Astrocyte of the cerebellum (primary cell): Measurements from ENCODE around the gene GSTM1.

Source experiments
- DNase-seq: peaks from one replicate; pipeline ENCODE4 v3.0.0-alpha.2; 2011; ENCODE audit warnings: low read depth
- H3K4me3 ChIP-seq: 2 replicates; pipeline ENCODE4 v1.5.1; 2011; ENCODE audit warnings: mild to moderate bottlenecking, low read depth, low read length, moderate library complexity
- in situ Hi-C: cut with HindIII; loops from 2 replicates; pipeline ENCODE4 v1.10.0; 2017; ENCODE audit warnings: low sequenced_read_pairs
- TF ChIP-seq, protein P1 (sequence below): IDR thresholded peaks from 2 replicates; pipeline ENCODE4 v1.5.1; 2012; ENCODE audit warnings: low read length, low read depth, moderate library complexity, mild to moderate bottlenecking; ENCODE audit errors: missing control alignments

GSTM1 gene

DNA sequence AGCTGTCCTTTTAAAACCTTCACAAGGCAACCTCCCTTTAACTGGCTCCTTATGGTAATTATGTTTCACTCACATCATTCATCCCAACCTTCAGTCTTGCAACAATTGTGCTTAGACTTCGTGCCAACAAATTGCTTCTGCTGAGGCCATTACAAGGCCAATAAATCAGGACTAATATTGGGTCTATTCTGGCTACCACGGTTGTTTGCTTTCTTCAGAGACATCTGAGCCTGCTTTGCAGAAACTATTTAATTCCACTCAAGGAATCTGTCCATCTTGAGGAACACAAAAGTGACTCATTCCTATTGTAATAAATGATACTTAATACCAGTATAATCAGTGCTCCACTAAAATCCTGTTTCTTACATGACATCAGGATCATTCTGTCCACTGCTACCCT, 34.3 kb upstream of the GSTM1 start:
- DNase-seq, result no peak
- TF ChIP-seq, protein P1, sequence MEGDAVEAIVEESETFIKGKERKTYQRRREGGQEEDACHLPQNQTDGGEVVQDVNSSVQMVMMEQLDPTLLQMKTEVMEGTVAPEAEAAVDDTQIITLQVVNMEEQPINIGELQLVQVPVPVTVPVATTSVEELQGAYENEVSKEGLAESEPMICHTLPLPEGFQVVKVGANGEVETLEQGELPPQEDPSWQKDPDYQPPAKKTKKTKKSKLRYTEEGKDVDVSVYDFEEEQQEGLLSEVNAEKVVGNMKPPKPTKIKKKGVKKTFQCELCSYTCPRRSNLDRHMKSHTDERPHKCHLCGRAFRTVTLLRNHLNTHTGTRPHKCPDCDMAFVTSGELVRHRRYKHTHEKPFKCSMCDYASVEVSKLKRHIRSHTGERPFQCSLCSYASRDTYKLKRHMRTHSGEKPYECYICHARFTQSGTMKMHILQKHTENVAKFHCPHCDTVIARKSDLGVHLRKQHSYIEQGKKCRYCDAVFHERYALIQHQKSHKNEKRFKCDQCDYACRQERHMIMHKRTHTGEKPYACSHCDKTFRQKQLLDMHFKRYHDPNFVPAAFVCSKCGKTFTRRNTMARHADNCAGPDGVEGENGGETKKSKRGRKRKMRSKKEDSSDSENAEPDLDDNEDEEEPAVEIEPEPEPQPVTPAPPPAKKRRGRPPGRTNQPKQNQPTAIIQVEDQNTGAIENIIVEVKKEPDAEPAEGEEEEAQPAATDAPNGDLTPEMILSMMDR, result no peak
- H3K4me3 ChIP-seq, result no peak overlapping the region
- in situ Hi-C loops, result loop anchor here (5.0 kb wide), 1 partner anchor 54 kb away; no protein-coding TSS in a partner anchor

DNA sequence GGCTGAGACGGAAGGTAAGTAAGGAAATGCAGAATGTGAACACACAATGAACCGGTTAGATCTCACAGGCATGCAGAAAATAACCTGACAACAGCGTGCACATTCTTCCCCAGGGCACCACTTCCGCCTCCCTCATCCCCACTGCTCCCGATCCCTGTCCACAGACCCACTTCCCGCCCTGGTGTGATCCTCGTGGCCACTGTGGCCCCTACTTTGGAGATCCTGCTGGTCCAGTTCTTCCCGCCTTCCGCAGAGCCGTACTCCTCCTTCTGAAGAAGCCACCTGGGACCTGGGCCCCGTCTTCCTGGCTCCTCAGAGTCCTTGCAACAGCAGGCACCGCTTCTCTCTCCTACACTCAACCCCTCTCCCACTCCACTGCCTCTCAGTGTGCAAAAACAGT, 33.1 kb upstream of the GSTM1 start:
- TF ChIP-seq, protein P1, result no peak
- in situ Hi-C loops, result loop anchor here (5.0 kb wide), 1 partner anchor 53 kb away; no protein-coding TSS in a partner anchor
- H3K4me3 ChIP-seq, result no peak overlapping the region
- DNase-seq, result no peak

DNA sequence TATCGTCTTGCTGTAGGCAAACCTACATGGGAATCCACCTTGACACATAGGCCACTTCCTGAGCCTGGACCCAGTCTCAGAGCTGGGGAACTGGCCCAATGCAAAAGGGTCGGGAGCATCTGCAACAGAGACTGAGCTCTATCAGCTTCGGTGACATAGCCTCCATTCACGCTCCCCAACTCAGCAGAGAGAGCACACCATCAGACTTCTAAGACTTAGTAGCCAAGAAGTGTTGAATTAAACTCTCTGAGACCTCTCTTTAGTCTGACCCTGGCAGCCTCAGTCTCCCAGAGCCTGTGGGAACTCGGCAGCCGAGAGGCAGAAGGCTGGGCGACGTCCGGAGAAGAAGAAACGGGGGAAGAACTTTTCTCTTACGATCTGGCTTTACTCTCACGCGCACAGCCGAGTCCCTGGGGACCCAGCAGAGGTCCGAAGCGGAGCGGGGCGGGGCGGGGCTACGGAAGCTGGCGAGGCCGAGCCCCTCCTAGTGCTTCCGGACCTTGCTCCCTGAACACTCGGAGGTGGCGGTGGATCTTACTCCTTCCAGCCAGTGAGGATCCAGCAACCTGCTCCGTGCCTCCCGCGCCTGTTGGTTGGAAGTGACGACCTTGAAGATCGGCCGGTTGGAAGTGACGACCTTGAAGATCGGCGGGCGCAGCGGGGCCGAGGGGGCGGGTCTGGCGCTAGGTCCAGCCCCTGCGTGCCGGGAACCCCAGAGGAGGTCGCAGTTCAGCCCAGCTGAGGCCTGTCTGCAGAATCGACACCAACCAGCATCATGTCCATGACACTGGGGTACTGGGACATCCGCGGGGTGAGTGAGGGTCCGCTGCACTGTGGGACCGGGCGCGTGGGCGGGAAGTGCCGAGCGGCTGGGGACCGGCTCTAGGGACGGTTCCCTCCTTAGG, 31.8 kb upstream of the GSTM1 start, which contains the start of gene GSTM4:
TSS of gene GSTM4 (plus strand) at position 485 of the 905 bp plus-strand sequence. CDS start at position 776, 291 bp downstream.
- in situ Hi-C loops, result no loop called here
- DNase-seq, result no peak
- peak within 1 kb of the TSS; percentile 69 for H3K4me3 ChIP-seq
- TF ChIP-seq, protein P1, result peak; percentile 29

DNA sequence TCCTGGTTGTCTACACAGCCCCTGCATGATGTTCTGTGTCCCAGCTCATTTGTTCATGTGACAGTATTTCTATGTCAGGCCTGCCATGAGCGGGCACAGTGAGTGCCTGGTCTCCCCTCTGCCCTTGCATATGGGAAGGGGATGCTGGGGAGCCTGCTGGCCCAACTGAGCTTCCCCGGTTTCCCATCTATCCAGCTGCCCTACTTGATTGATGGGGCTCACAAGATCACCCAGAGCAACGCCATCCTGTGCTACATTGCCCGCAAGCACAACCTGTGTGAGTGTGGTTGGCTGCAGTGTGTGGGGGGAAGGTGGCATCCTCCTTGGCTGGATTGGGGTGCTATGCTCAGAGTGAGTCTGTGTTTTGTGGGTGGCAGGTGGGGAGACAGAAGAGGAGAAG, 30.2 kb upstream of the GSTM1 start:
- TF ChIP-seq, protein P1, result no peak
- in situ Hi-C loops, result no loop called here
- H3K4me3 ChIP-seq, result no peak overlapping the region
- DNase-seq, result no peak

DNA sequence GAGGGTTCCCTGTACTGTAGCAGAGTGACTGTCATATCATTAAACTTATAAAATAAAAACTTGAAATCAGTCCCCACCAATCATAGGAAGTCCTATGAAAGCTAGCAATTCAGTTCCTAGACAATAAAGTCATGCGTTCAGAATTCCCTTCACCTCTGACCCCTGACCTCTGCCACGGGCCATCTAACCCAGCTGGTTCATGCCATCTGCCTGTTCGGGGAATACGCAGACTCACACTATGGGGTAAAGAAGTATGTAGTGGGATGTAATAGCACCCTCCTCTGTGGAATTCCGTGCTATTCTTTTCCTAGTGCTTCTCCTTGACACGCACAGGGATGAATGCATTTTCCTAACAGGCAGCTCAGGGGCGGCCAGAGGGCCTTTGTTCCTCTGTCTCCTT, 29.6 kb upstream of the GSTM1 start:
- no peak for DNase-seq
- in situ Hi-C loops, result no loop called here
- no peak overlapping the region for H3K4me3 ChIP-seq
- TF ChIP-seq, protein P1, result no peak

DNA sequence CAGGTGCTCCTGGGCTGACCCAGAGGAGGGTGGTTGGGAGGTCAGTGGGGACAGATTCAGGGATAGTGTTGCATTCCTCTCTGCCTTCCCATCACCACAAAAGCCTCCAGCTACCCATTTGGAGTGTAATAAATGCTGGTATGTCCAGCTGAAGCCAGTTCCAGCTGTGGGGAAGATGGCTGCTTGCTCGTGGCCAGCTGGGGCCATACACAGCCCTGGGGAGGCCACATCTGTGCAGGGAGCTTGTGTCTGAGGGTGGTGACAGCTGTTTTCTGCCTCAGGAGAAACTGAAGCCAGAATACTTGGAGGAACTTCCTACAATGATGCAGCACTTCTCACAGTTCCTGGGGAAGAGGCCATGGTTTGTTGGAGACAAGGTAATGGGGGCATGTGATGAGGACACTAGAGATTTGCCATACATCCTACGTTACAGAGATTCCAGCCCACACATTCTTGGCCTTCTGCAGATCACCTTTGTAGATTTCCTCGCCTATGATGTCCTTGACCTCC, 29.0 kb upstream of the GSTM1 start:
- DNase-seq, result no peak
- TF ChIP-seq, protein P1, result no peak
- in situ Hi-C loops, result no loop called here
- H3K4me3 ChIP-seq, result no peak overlapping the region
